Small intestine (tissue), 7 donors: Measurements from ENCODE around the gene PCDHA11. TPM values are rescaled to one million over a fixed set of nuclear protein-coding genes. Genes with fewer than 3 reads are reported as not detected.

Source experiments
- DNase-seq, 2 donors: peaks; one replicate each; pipeline versions ENCODE4 v3.0.0 to v3.0.0-alpha.2; 2013
- FAIRE-seq: peaks from 2 replicates; lab custom pipeline; 2012; peaks lifted over from hg19 to GRCh38; lab: Jason Lieb, UNC
- H3K27ac ChIP-seq, 3 donors: one replicate each; pipeline ENCODE4 v1.5.1; 2013; ENCODE audit warnings: low read length in 2 of 3, mild to moderate bottlenecking in 2 of 3, control low read depth in 1 of 3, inconsistent platforms in 1 of 3, low read depth in 1 of 3, moderate library complexity in 1 of 3
- H3K27me3 ChIP-seq, 3 donors: one replicate each; pipeline ENCODE4 v1.6.1; 2013; ENCODE audit warnings: low read length in 3 of 3, inconsistent platforms in 1 of 3; ENCODE audit not compliant: control insufficient read depth in 3 of 3, insufficient read depth in 3 of 3
- H3K36me3 ChIP-seq, 3 donors: one replicate each; pipeline ENCODE4 v1.6.1; 2013; ENCODE audit warnings: low read length in 3 of 3, inconsistent platforms in 1 of 3, low read depth in 1 of 3, mild to moderate bottlenecking in 1 of 3, moderate library complexity in 1 of 3; ENCODE audit not compliant: control insufficient read depth in 3 of 3, insufficient read depth in 2 of 3
- H3K4me1 ChIP-seq, 3 donors: one replicate each; pipeline ENCODE4 v1.6.1; 2013; ENCODE audit warnings: low read length in 2 of 3, inconsistent platforms in 1 of 3, low read depth in 1 of 3, mild to moderate bottlenecking in 1 of 3, moderate library complexity in 1 of 3; ENCODE audit not compliant: control insufficient read depth in 3 of 3, insufficient read depth in 2 of 3
- H3K4me3 ChIP-seq, 3 donors: one replicate each; pipeline ENCODE4 v1.5.1; 2013; ENCODE audit warnings: low read length in 3 of 3, control low read depth in 1 of 3, inconsistent platforms in 1 of 3, low read depth in 1 of 3, mild to moderate bottlenecking in 1 of 3, moderate library complexity in 1 of 3
- H3K9me3 ChIP-seq, 2 donors: one replicate each; pipeline ENCODE4 v1.6.1; 2013; ENCODE audit warnings: low read depth in 1 of 2, low read length in 1 of 2; ENCODE audit not compliant: control insufficient read depth in 2 of 2, insufficient read depth in 1 of 2
- WGBS, 3 donors: extraction: QIAGEN DNeasy Blood & Tissue Kit; methylation state at CpG; one replicate each; pipeline ENCODE4 v1.1.7; 2013; 5-methylcytosine and 5-hydroxymethylcytosine counted together
- polyA plus RNA-seq, 4 donors: library from polyadenylated mRNA; stranded (reverse) in 3 of 4; unstranded in 1 of 4; fragments of 200-250 nt in 3 of 4; fragments of 120-200 nt in 1 of 4; gene quantifications; one replicate each; pipeline versions ENCODE4 v1.2.1 to v1.2.3, GENCODE V29; 2013
- donor health status: healthy with polysubstance abuse.
- donor health status: control.
- donor health status: control.
- donor health status: Bipolar disorder and iron deficiency.
- donor health status: healthy.

PCDHA11 gene
- polyA plus RNA-seq, 4 donors, result 0.09 to 0.21 TPM; not detected in 2

GRCh38 chr5:140882591-140882899 is 13.8 kb downstream of the PCDHA11 start:
- peaks cover 0 to 6% (median 0%) of the 10 kb centered on the region in 3 donors for H3K27me3 ChIP-seq
- 23 to 41% (median 30%) methylated on average over 12 of the region's 12 CpGs for WGBS, 3 donors
- no peak for FAIRE-seq

GRCh38 chr5:140883373-140883772 is 14.6 kb downstream of the PCDHA11 start:
- FAIRE-seq (no peak), DNase-seq (no peak)
- WGBS, 3 donors, result 52 to 74% (median 63%) methylated on average over 28 to 41 of the region's 41 CpGs
- Histone ChIP-seq H3K4me1 (no peaks in the 10 kb centered on the region), H3K36me3 (no peaks in the 10 kb centered on the region), H3K27ac (no peak overlapping the region), H3K4me3 (no peak overlapping the region), H3K9me3 (peaks cover 0 to 30% of the 10 kb centered on the region in 2 donors), H3K27me3 (peaks cover 0 to 6% (median 0%) of the 10 kb centered on the region in 3 donors)

More at GRCh38 chr5:140882591-140882899, 13.8 kb downstream of the PCDHA11 start:
- no peaks in the 10 kb centered on the region for H3K4me1 ChIP-seq
- peaks cover 0 to 31% of the 10 kb centered on the region in 2 donors for H3K9me3 ChIP-seq
- H3K27ac ChIP-seq, result no peak overlapping the region
- no peaks in the 10 kb centered on the region for H3K36me3 ChIP-seq
- H3K4me3 ChIP-seq, result no peak overlapping the region
- no peak for DNase-seq

GRCh38 chr5:140883927-140884697 is 15.4 kb downstream of the PCDHA11 start:
- no peak overlapping the region for H3K27ac ChIP-seq
- 48 to 68% (median 63%) methylated on average over 71 to 79 of the region's 79 CpGs for WGBS, 3 donors
- FAIRE-seq, result no peak
- no peaks in the 10 kb centered on the region for H3K4me1 ChIP-seq
- no peak for DNase-seq
- peaks cover 0 to 6% (median 0%) of the 10 kb centered on the region in 3 donors for H3K27me3 ChIP-seq
- H3K36me3 ChIP-seq, result no peaks in the 10 kb centered on the region
- no peak overlapping the region for H3K4me3 ChIP-seq
- peaks cover 0 to 30% of the 10 kb centered on the region in 2 donors for H3K9me3 ChIP-seq

- DNase-seq, result no peak
- no peak overlapping the region for H3K4me3 ChIP-seq
- no peak overlapping the region for H3K27ac ChIP-seq
- H3K27me3 ChIP-seq, result peaks cover 0 to 2% (median 0%) of the 10 kb centered on the region in 3 donors
- H3K9me3 ChIP-seq, result peaks cover 0 to 16% of the 10 kb centered on the region in 2 donors
- WGBS, 3 donors, result 75 to 83% (median 77%) methylated on average over 1 of the region's 1 CpG
- no peak for FAIRE-seq
- H3K36me3 ChIP-seq, result no peaks in the 10 kb centered on the region
- H3K4me1 ChIP-seq, result no peaks in the 10 kb centered on the region
Observed at GRCh38 chr5:140916325-140916724, 47.6 kb downstream of the PCDHA11 start.

Other genes starting within 250 kb of the PCDHA11 start
- gene CD14, start 235.8 kb upstream of the PCDHA11 start, polyA plus RNA-seq, result 10 to 100 TPM in 1 of 4 donors, 1 to 10 TPM in 3; 3.1 to 30.3 (median 8.5) TPM
- gene TMCO6, start 229.5 kb upstream of the PCDHA11 start, polyA plus RNA-seq, result 10 to 100 TPM in 2 of 4 donors, 1 to 10 TPM in 2; 5.4 to 21.3 (median 9.9) TPM
- gene NDUFA2, start 221.3 kb upstream of the PCDHA11 start, polyA plus RNA-seq, result 100 to 1,000 TPM in 3 of 4 donors, 10 to 100 TPM in 1; 86.0 to 414 (median 240) TPM
- 10 to 100 TPM; 60.0 to 96.6 (median 66.8) TPM for gene IK, start 221.1 kb upstream of the PCDHA11 start, polyA plus RNA-seq
- gene WDR55, start 204.1 kb upstream of the PCDHA11 start, polyA plus RNA-seq, result 10 to 100 TPM; 20.3 to 28.9 (median 22.4) TPM
- gene DND1, start 195.4 kb upstream of the PCDHA11 start, polyA plus RNA-seq, result 1 to 10 TPM in 3 of 4 donors, under 1 TPM in 1; 0.16 to 3.1 (median 1.9) TPM
- gene HARS1, start 177.6 kb upstream of the PCDHA11 start, polyA plus RNA-seq, result 10 to 100 TPM; 35.3 to 47.0 (median 40.7) TPM
- gene HARS2, start 177.5 kb upstream of the PCDHA11 start, polyA plus RNA-seq, result 10 to 100 TPM; 21.8 to 38.0 (median 23.2) TPM
- 10 to 100 TPM; 50.3 to 79.2 (median 61.8) TPM for gene ZMAT2, start 168.5 kb upstream of the PCDHA11 start, polyA plus RNA-seq
- under 1 TPM in 2 of 4 donors, not detected in 2; 0.06 to 0.43 TPM for gene PCDHA1, start 82.8 kb upstream of the PCDHA11 start, polyA plus RNA-seq
- gene PCDHA2, start 74.1 kb upstream of the PCDHA11 start, polyA plus RNA-seq, result under 1 TPM in 2 of 4 donors, not detected in 2; 0.06 to 0.07 TPM
- under 1 TPM in 2 of 4 donors, not detected in 2; 0.10 to 0.28 TPM for gene PCDHA3, start 67.9 kb upstream of the PCDHA11 start, polyA plus RNA-seq
- gene PCDHA4, start 61.9 kb upstream of the PCDHA11 start, polyA plus RNA-seq, result under 1 TPM in 2 of 4 donors, not detected in 2; 0.19 to 0.57 TPM
- under 1 TPM in 2 of 4 donors, not detected in 2; 0.07 to 0.19 TPM for gene PCDHA5, start 47.3 kb upstream of the PCDHA11 start, polyA plus RNA-seq
- gene PCDHA6, start 41.0 kb upstream of the PCDHA11 start, polyA plus RNA-seq, result under 1 TPM in 2 of 4 donors, not detected in 2; 0.12 to 0.27 TPM
- gene PCDHA7, start 34.7 kb upstream of the PCDHA11 start, polyA plus RNA-seq, result under 1 TPM in 2 of 4 donors, not detected in 2; 0.06 to 0.07 TPM
- gene PCDHA8, start 27.8 kb upstream of the PCDHA11 start, polyA plus RNA-seq, result under 1 TPM in 2 of 4 donors, not detected in 2; 0.04 to 0.06 TPM
- under 1 TPM in 2 of 4 donors, not detected in 2; 0.01 to 0.06 TPM for gene PCDHA9, start 20.6 kb upstream of the PCDHA11 start, polyA plus RNA-seq
- gene PCDHA10, start 13.1 kb upstream of the PCDHA11 start, polyA plus RNA-seq, result under 1 TPM in 2 of 4 donors, not detected in 2; 0.04 to 0.13 TPM
- gene PCDHA12, start 6.4 kb downstream of the PCDHA11 start, polyA plus RNA-seq, result under 1 TPM in 2 of 4 donors, not detected in 2; 0.01 to 0.03 TPM
- under 1 TPM in 2 of 4 donors, not detected in 2; 0.03 to 0.06 TPM for gene PCDHA13, start 13.2 kb downstream of the PCDHA11 start, polyA plus RNA-seq
- under 1 TPM in 2 of 4 donors, not detected in 2; 0.10 to 0.27 TPM for gene PCDHAC1, start 57.3 kb downstream of the PCDHA11 start, polyA plus RNA-seq
- under 1 TPM in 2 of 4 donors, not detected in 2; 0.22 to 0.72 TPM for gene PCDHAC2, start 97.5 kb downstream of the PCDHA11 start, polyA plus RNA-seq
- under 1 TPM in 2 of 4 donors, not detected in 2; 0.03 to 0.04 TPM for gene PCDHB1, start 182.4 kb downstream of the PCDHA11 start, polyA plus RNA-seq
- under 1 TPM in 3 of 4 donors, not detected in 1; 0.27 to 0.98 (median 0.72) TPM for gene PCDHB2, start 225.7 kb downstream of the PCDHA11 start, polyA plus RNA-seq
- under 1 TPM in 2 of 4 donors, not detected in 2; 0.31 to 0.68 TPM for gene PCDHB3, start 231.5 kb downstream of the PCDHA11 start, polyA plus RNA-seq